ENCODE results near the gene SPOCD1.

The SPOCD1 gene

DNA sequence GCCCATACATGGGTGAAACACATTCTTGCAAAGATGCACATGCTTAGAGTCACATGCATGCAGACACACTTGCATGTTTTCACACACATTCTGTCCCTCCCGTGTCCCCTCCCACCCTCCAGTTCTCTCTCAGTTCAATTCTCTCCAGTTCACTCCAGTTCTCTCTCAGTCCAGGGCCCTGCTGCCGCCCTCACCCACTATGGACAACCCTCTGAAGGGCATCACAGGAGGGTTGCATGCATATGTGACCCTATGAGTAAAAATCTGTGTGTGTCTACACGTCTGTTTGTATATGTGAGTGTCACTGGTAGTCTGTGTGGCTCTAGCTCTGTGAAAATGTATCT, 29.9 kb downstream of the SPOCD1 start:
- H3K27me3 ChIP-seq (replicated peaks; ENCODE audit: control insufficient read depth, insufficient read depth, low read length) = no peaks in the 10 kb centered on the region
- H3K9ac ChIP-seq (ENCODE audit: low read length) = no peak overlapping the region
- DNase-seq (ENCODE audit: low read depth) = no peak
- no peaks in the 10 kb centered on the region for H3K9me3 ChIP-seq (ENCODE audit: control insufficient read depth, low read length)
- no peak overlapping the region for H3K4me3 ChIP-seq (ENCODE audit: low read length)
- peaks cover 19% of the 10 kb centered on the region for H3K4me1 ChIP-seq (ENCODE audit: control insufficient read depth, insufficient read depth, low read length)
- H3K36me3 ChIP-seq (ENCODE audit: control insufficient read depth, insufficient read depth, low read length, severe bottlenecking) = no peaks in the 10 kb centered on the region

DNA sequence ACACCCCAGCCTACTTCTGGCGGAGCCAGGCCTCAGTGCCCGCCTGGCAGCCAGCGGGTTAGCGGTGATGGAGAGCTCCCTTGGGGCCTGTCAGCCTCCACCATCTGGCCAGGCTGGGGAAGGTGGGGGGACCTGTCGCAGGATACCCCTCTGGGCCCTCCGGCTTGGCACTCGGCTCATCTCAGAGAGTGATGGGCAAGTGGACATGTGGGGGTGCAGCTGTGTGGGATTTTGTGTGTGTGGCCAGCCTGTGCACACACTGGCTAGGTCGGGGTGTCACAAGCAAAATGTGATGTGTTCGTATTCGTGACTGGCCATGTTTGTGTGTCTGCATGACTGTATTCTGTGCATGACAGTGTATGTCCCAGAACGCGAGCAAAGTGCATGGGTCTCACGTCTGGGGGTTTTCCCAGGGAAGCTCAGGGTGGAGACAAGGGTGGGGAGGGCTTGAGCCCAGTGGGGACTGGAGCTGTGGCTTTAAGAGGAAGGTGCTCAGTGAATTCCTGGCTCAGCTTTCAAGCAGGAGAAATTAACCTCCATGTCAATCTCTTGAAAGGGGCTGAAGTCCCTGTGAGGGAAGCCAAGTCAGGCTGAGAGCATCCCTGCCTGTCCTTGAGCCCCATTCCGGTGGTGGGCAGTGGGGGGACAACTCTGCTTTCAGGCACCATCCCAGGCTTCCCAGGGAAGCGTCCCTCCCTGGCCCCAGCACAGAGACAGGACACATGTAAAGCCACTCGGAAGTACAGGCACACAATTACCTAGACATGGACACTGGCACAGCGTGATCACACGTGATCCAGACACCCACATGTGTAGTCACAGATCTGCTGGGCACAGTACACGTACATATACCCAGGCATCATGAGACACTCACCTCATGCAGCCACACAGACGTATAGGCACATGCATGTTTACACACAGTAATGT, 30.5 kb downstream of the SPOCD1 start:
- no peaks in the 10 kb centered on the region for H3K36me3 ChIP-seq (ENCODE audit: control insufficient read depth, insufficient read depth, low read length, severe bottlenecking)
- H3K4me3 ChIP-seq (ENCODE audit: low read length) = no peak overlapping the region
- no peaks in the 10 kb centered on the region for H3K27me3 ChIP-seq (replicated peaks; ENCODE audit: control insufficient read depth, insufficient read depth, low read length)
- no peak overlapping the region for H3K9ac ChIP-seq (ENCODE audit: low read length)
- DNase-seq (ENCODE audit: low read depth) = no peak
- peaks cover 18% of the 10 kb centered on the region for H3K4me1 ChIP-seq (ENCODE audit: control insufficient read depth, insufficient read depth, low read length)
- no peaks in the 10 kb centered on the region for H3K9me3 ChIP-seq (ENCODE audit: control insufficient read depth, low read length)

DNA sequence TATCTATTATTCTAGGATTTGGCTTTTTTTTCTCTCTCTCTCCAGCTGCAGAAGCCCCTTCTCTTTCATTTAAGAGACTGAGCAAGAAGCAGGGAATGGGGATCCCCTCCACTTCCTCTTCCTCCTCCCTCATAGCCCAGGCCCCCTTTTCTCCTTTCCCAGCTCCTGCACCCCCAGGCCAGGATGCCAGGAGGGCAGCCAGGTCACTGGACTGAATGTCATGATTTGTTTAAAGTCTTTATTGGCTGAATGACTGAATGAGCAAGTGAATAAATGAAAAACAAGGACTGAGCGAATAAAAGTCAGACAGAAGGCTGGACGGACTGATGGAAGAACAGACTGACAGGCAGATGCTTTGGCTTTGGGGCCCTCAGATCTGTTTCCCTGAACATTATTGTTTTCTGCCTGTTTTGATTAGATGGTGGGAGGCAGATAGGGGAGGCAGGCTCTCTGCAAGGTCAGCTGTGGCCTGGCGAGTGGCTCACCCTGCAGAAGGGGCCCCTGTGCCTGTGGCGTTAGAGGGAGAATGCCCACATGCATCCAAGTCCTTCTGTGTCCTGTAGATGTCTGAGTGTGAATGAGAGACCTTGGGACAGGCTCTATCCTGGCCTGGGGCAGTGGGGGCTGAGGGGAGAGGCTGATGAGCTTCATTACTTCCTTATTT, 31.3 kb downstream of the SPOCD1 start:
- Histone ChIP-seq H3K9ac (ENCODE audit: low read length) (no peak overlapping the region), H3K9me3 (ENCODE audit: control insufficient read depth, low read length) (no peaks in the 10 kb centered on the region), H3K27me3 (replicated peaks; ENCODE audit: control insufficient read depth, insufficient read depth, low read length) (no peaks in the 10 kb centered on the region), H3K36me3 (ENCODE audit: control insufficient read depth, insufficient read depth, low read length, severe bottlenecking) (no peaks in the 10 kb centered on the region), H3K4me1 (ENCODE audit: control insufficient read depth, insufficient read depth, low read length) (peaks cover 10% of the 10 kb centered on the region), H3K4me3 (ENCODE audit: low read length) (no peak overlapping the region)
- no peak for DNase-seq (ENCODE audit: low read depth)

- Histone ChIP-seq H3K4me3 (ENCODE audit: low read length) (no peak overlapping the region), H3K36me3 (ENCODE audit: control insufficient read depth, insufficient read depth, low read length, severe bottlenecking) (no peaks in the 10 kb centered on the region), H3K4me1 (ENCODE audit: control insufficient read depth, insufficient read depth, low read length) (peaks cover 9% of the 10 kb centered on the region), H3K27me3 (replicated peaks; ENCODE audit: control insufficient read depth, insufficient read depth, low read length) (peaks cover 3% of the 10 kb centered on the region), H3K9ac (ENCODE audit: low read length) (no peak overlapping the region), H3K9me3 (ENCODE audit: control insufficient read depth, low read length) (no peaks in the 10 kb centered on the region)
- no peak for DNase-seq (ENCODE audit: low read depth)
Measured at GRCh38 chr1:31783846-31784245, 32.0 kb downstream of the SPOCD1 start.

DNA sequence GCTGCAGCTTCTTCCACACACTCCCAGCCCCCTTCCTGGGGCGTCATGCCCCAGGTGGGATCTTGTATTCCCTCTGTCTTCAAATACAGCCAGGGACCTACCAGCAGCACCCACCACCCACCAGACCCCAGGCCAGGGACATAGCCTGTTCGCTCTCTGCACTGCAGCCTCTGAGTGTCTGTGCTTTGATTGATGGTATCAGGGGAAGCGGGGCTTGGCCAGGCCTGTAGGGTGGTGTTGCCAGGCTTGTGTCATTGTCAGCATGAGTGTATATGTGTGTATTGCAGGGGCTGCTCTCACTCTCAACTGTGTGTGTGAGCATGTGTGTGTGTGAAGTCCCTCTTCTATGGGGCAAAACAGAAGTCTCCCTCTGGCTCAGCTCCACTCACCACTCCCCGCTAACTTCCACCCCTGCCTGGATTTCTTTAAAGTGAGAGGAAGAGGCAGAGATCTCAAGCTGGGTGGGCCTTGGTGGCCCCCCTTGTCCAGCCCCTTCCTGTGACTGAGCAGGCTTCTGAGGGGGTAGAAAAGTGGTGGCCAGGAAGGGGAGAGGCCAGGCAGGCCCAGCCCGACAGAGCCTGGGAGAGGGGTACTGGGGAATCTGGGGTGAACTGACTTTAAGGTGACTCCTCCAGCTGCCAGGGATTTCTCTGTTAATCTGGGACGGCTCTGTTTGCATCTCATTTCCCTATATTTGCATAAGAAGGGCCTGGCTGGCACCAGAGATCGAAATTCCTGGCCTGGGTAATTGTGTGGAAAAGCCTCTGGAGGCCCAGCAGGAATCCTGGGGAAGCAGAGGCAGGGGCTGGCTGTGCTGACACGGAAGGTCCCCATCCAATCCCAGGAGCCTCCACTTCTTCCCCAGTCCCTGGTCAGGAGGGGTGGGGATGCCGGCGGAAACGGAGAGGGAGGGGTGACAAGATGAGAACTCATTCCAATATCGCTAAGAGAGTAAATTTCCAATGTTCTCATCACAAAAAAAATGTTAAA, 33.1 kb downstream of the SPOCD1 start:
- H3K9me3 ChIP-seq (ENCODE audit: control insufficient read depth, low read length) = no peaks in the 10 kb centered on the region
- H3K4me3 ChIP-seq (ENCODE audit: low read length) = no peak overlapping the region
- H3K27me3 ChIP-seq (replicated peaks; ENCODE audit: control insufficient read depth, insufficient read depth, low read length) = peaks cover 10% of the 10 kb centered on the region
- no peaks in the 10 kb centered on the region for H3K36me3 ChIP-seq (ENCODE audit: control insufficient read depth, insufficient read depth, low read length, severe bottlenecking)
- no peak for DNase-seq (ENCODE audit: low read depth)
- H3K9ac ChIP-seq (ENCODE audit: low read length) = no peak overlapping the region
- peaks cover 9% of the 10 kb centered on the region for H3K4me1 ChIP-seq (ENCODE audit: control insufficient read depth, insufficient read depth, low read length)

DNA sequence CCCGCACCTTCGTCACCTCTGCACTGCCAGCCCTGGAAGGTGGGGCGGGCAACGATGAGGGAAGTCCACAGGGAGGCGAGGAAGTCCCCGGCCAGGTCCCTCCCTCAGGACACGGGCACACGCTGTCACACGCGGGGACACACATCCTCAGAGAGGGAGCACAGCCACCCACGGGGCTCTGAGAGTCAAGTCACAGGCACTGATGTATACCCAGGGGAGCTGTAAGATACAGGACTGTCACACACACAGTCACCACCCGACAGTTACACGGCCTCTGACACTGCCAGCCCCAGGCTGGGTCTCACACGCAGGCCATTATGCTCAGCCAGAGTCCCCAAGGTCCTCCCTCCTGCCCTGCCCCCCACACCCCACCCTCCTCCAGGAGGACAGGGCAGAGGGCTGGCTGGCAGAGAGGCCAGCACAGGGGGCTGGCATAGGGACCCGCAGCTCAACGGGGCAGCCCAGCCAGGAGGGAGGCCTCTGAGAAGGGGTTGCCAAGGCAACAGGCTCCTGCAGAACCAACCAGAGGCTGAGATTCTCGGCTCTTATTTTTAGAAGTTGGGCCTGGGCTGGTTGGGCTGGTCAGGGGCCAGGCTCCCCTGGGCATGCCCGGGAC, 34.0 kb downstream of the SPOCD1 start:
- no peak for DNase-seq (ENCODE audit: low read depth)
- Histone ChIP-seq H3K36me3 (ENCODE audit: control insufficient read depth, insufficient read depth, low read length, severe bottlenecking) (no peaks in the 10 kb centered on the region), H3K9ac (ENCODE audit: low read length) (no peak overlapping the region), H3K9me3 (ENCODE audit: control insufficient read depth, low read length) (no peaks in the 10 kb centered on the region), H3K4me3 (ENCODE audit: low read length) (no peak overlapping the region), H3K4me1 (ENCODE audit: control insufficient read depth, insufficient read depth, low read length) (peaks cover 9% of the 10 kb centered on the region), H3K27me3 (replicated peaks; ENCODE audit: control insufficient read depth, insufficient read depth, low read length) (peaks cover 10% of the 10 kb centered on the region)

DNA sequence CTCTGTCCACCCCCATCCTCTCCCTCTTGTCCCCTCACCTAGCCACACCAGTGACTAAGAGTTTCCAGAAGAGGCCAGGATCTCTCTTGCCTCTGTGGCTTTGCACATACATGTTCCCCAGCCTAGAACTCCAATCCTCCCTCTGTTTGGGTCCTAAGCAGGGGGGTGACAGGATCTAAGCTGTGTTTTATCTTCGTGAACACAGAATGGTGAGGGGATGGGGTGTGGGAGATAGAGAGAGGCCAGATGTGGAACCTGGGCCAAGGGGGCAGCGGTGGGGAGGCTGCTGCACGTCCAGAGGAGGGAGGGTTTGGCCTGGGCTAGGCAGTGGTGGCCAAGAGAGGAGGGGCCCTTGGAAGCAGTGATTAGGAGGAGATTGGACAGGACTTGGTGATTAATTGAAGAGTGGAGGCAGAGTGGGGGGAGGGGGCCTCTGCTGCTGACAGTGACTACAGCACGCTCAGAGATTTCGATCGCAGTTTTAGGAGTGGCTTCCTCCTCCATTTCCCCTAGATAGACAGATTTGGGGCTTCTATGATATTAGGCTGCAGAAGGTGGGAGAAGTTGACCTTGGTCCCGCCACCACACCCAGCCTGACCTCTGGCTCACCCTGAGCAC, 34.6 kb downstream of the SPOCD1 start:
- Histone ChIP-seq H3K36me3 (ENCODE audit: control insufficient read depth, insufficient read depth, low read length, severe bottlenecking) (no peaks in the 10 kb centered on the region), H3K9ac (ENCODE audit: low read length) (no peak overlapping the region), H3K9me3 (ENCODE audit: control insufficient read depth, low read length) (no peaks in the 10 kb centered on the region), H3K27me3 (replicated peaks; ENCODE audit: control insufficient read depth, insufficient read depth, low read length) (peaks cover 14% of the 10 kb centered on the region), H3K4me1 (ENCODE audit: control insufficient read depth, insufficient read depth, low read length) (peaks cover 9% of the 10 kb centered on the region), H3K4me3 (ENCODE audit: low read length) (no peak overlapping the region)
- DNase-seq (ENCODE audit: low read depth) = no peak

DNA sequence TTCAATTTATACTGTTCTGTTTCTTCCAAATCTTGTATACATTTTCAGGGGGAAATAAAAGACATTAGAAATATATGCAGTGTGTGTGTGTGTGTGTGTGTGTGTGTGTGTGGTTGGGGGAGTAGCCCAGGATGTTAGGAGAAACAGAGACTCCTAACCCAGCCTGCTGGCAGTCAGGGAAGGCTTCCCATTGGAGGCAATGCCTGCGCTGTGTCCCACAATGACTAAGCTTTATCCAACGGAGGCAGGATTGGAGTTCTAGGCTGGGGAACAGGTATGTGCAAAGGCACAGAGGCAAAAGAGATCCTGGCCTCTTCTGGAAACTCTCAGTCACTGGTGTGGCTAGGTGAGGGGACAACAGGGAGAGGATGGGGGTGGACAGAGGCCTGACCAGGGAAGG, 35.2 kb downstream of the SPOCD1 start:
- H3K9ac ChIP-seq (ENCODE audit: low read length) = no peak overlapping the region
- H3K9me3 ChIP-seq (ENCODE audit: control insufficient read depth, low read length) = no peaks in the 10 kb centered on the region
- H3K36me3 ChIP-seq (ENCODE audit: control insufficient read depth, insufficient read depth, low read length, severe bottlenecking) = no peaks in the 10 kb centered on the region
- H3K4me1 ChIP-seq (ENCODE audit: control insufficient read depth, insufficient read depth, low read length) = peaks cover 9% of the 10 kb centered on the region
- peaks cover 20% of the 10 kb centered on the region for H3K27me3 ChIP-seq (replicated peaks; ENCODE audit: control insufficient read depth, insufficient read depth, low read length)
- no peak for DNase-seq (ENCODE audit: low read depth)
- no peak overlapping the region for H3K4me3 ChIP-seq (ENCODE audit: low read length)

DNA sequence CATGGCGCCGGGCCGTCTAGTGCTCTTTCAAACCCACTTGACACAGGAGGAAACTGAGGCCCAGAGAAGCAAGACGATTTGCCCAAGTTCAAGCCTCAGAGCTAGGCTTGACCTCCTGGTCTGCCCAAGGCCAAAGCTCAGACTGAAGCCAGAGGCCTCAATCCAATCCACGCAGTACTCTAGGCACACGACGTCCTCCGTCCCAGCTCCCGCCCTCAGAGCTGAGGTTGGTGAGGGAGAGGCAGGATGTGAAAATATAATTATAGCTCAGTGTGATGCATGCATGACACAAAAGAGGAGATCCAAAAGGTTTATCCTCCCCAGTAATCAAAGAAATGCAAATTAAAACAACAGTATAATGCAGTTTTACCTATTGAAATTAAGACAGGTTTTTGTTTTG, 36.1 kb downstream of the SPOCD1 start:
- Histone ChIP-seq H3K4me1 (ENCODE audit: control insufficient read depth, insufficient read depth, low read length) (peaks cover 9% of the 10 kb centered on the region), H3K27me3 (replicated peaks; ENCODE audit: control insufficient read depth, insufficient read depth, low read length) (peaks cover 29% of the 10 kb centered on the region), H3K4me3 (ENCODE audit: low read length) (no peak overlapping the region), H3K9ac (ENCODE audit: low read length) (no peak overlapping the region), H3K36me3 (ENCODE audit: control insufficient read depth, insufficient read depth, low read length, severe bottlenecking) (no peaks in the 10 kb centered on the region), H3K9me3 (ENCODE audit: control insufficient read depth, low read length) (no peaks in the 10 kb centered on the region)
- DNase-seq (ENCODE audit: low read depth) = no peak

GRCh38 chr1:31778763-31779488, 36.9 kb downstream of the SPOCD1 start:
- DNase-seq (ENCODE audit: low read depth) = no peak
- no peaks in the 10 kb centered on the region for H3K9me3 ChIP-seq (ENCODE audit: control insufficient read depth, low read length)
- H3K9ac ChIP-seq (ENCODE audit: low read length) = no peak overlapping the region
- H3K4me3 ChIP-seq (ENCODE audit: low read length) = no peak overlapping the region
- H3K4me1 ChIP-seq (ENCODE audit: control insufficient read depth, insufficient read depth, low read length) = peaks cover 9% of the 10 kb centered on the region
- peaks cover 36% of the 10 kb centered on the region for H3K27me3 ChIP-seq (replicated peaks; ENCODE audit: control insufficient read depth, insufficient read depth, low read length)
- H3K36me3 ChIP-seq (ENCODE audit: control insufficient read depth, insufficient read depth, low read length, severe bottlenecking) = no peaks in the 10 kb centered on the region
